HEK293T (cell line): ENCODE results near the gene ZDHHC11.

Experiments
- BHLHE40 ChIP-seq: fragments of 450-650 bp; IDR thresholded peaks from 2 replicates; pipeline ENCODE4 v1.6.1; 2016; ENCODE audit warnings: mild to moderate bottlenecking, moderate library complexity, borderline replicate concordance
- CTBP1 ChIP-seq: fragments of 450-650 bp; IDR thresholded peaks from 2 replicates; pipeline ENCODE4 v1.6.1; 2016; ENCODE audit warnings: borderline replicate concordance
- ELF4 ChIP-seq: fragments of 450-650 bp; IDR thresholded peaks from 2 replicates; pipeline ENCODE4 v1.6.1; 2017; ENCODE audit warnings: antibody characterized with exemption
- FOXA1 ChIP-seq: fragments of 450-650 bp; IDR thresholded peaks from 2 replicates; pipeline ENCODE4 v1.6.1; 2016; ENCODE audit warnings: mild to moderate bottlenecking
- FOXK2 ChIP-seq: fragments of 450-650 bp; IDR thresholded peaks from 2 replicates; pipeline ENCODE4 v1.6.1; 2016; ENCODE audit warnings: mild to moderate bottlenecking
- FOXM1 ChIP-seq: fragments of 450-650 bp; IDR thresholded peaks from 2 replicates; pipeline ENCODE4 v1.6.1; 2017; ENCODE audit warnings: mild to moderate bottlenecking, borderline replicate concordance
- LEF1 ChIP-seq: fragments of 450-650 bp; IDR thresholded peaks from 2 replicates; pipeline ENCODE4 v1.6.1; 2017; ENCODE audit warnings: mild to moderate bottlenecking, borderline replicate concordance
- PKNOX1 ChIP-seq: fragments of 450-650 bp; IDR thresholded peaks from 2 replicates; pipeline ENCODE4 v1.6.1; 2016
- SP1 ChIP-seq: fragments of 450-650 bp; IDR thresholded peaks from 2 replicates; pipeline ENCODE4 v1.6.1; 2017
- TARDBP ChIP-seq: fragments of 450-650 bp; IDR thresholded peaks from 2 replicates; pipeline ENCODE4 v1.6.1; 2016

GRCh38 chr5:872301-872700, 21.5 kb upstream of the ZDHHC11 start:
- no peak for TF ChIP-seq PKNOX1
- no peak for TF ChIP-seq FOXM1
- no peak for TF ChIP-seq FOXK2
- no peak for TF ChIP-seq TARDBP
- no peak for TF ChIP-seq FOXA1
- TF ChIP-seq CTBP1 = no peak
- TF ChIP-seq LEF1 = no peak
- TF ChIP-seq SP1 = no peak
- no peak for TF ChIP-seq BHLHE40
- no peak for TF ChIP-seq ELF4
